ENCODE data around the gene LARP4B. TPM values are rescaled to one million over a fixed set of nuclear protein-coding genes. Genes with fewer than 3 reads are reported as not detected.

LARP4B gene
- total and polyA plus RNA-seq, 2 donors from 2014 or later: 12.9 to 96.6 TPM

DNA sequence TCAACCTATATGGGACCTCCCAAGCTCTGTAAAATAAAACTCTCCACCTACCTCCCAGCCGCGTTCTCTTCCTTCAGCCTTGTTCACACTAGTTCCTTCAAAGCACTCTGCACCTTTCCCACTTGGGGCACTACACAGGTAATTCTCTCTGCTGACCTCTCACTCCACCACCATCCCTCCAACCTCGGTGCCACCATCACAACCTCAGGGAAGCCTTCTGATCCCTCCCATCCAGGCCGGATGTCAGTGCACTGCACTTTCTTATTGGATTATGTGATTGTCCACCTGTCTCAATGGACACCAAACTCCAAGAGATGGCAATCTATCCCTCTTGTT lies 7.0 kb downstream of the LARP4B start:
- Histone ChIP-seq H3K9me3 (ENCODE audit: control insufficient read depth in 2 of 3, insufficient read depth in 1 of 3, low read length in 3 of 3) (no peaks in the 10 kb centered on the region), H3K4me3 (ENCODE audit: low read length in 3 of 3) (no peak overlapping the region), H3K36me3 (ENCODE audit: control insufficient read depth in 2 of 3, insufficient read depth in 3 of 3, low read length in 3 of 3) (peaks cover 0 to 7% (median 6%) of the 10 kb centered on the region in 3 donors), H3K9ac (ENCODE audit: low read length in 3 of 3) (no peak overlapping the region), H3K27me3 (ENCODE audit: control insufficient read depth, insufficient read depth, low read length) (no peaks in the 10 kb centered on the region), H3K4me1 (ENCODE audit: control insufficient read depth in 2 of 3, insufficient read depth in 2 of 3, low read depth in 1 of 3, low read length in 3 of 3) (peaks cover 0 to 23% (median 13%) of the 10 kb centered on the region in 3 donors), H3K27ac (ENCODE audit: low read depth in 2 of 2, low read length in 2 of 2) (no peak overlapping the region)
- no peak for DNase-seq
- TF ChIP-seq, protein P1, sequence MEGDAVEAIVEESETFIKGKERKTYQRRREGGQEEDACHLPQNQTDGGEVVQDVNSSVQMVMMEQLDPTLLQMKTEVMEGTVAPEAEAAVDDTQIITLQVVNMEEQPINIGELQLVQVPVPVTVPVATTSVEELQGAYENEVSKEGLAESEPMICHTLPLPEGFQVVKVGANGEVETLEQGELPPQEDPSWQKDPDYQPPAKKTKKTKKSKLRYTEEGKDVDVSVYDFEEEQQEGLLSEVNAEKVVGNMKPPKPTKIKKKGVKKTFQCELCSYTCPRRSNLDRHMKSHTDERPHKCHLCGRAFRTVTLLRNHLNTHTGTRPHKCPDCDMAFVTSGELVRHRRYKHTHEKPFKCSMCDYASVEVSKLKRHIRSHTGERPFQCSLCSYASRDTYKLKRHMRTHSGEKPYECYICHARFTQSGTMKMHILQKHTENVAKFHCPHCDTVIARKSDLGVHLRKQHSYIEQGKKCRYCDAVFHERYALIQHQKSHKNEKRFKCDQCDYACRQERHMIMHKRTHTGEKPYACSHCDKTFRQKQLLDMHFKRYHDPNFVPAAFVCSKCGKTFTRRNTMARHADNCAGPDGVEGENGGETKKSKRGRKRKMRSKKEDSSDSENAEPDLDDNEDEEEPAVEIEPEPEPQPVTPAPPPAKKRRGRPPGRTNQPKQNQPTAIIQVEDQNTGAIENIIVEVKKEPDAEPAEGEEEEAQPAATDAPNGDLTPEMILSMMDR (IDR thresholded peaks at IDR 0.05; ENCODE audit: borderline replicate concordance, extremely low read depth, insufficient read depth): no peak
- intact Hi-C loops (cut with DNase I): no loop called here
- FAIRE-seq: no peak

DNA sequence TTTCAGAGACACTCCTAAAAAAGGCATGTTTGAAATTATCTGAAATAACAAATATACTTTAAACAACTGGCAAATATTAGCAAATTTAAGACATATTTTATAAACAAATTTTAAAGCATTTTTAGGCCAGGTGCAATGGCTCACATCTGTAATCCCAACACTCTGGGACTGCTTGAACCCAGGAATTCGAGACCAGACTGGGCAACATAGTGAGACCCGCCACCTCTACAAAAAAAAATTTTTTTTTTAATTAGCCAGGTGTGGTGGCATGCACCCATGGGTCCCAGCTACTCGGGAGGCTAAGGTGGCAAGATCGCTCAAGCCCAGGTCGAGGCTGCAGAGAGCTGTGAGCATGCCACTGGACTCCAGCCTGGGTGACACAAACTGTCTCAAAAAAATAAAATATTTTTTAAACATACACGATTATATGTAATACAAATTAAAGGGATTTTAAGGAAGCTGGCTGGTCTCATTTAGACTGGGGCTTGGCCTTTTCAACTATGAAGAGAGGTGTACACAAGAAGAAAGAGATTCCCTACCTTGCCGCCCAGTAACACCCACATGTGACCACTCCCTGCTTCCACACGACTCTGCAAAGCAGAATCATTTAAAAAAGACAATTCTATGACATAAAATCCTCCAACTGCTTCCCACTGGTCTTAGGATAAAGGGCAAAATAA lies 7.5 kb downstream of the LARP4B start:
- H3K27ac ChIP-seq (ENCODE audit: low read depth in 2 of 2, low read length in 2 of 2): no peak overlapping the region
- H3K4me3 ChIP-seq (ENCODE audit: low read length in 3 of 3): no peak overlapping the region
- DNase-seq (no peak), FAIRE-seq (no peak)
- H3K36me3 ChIP-seq (ENCODE audit: control insufficient read depth in 2 of 3, insufficient read depth in 3 of 3, low read length in 3 of 3): peaks cover 0 to 7% (median 6%) of the 10 kb centered on the region in 3 donors
- no peak overlapping the region for H3K9ac ChIP-seq (ENCODE audit: low read length in 3 of 3)
- no peaks in the 10 kb centered on the region for H3K27me3 ChIP-seq (ENCODE audit: control insufficient read depth, insufficient read depth, low read length)
- H3K4me1 ChIP-seq (ENCODE audit: control insufficient read depth in 2 of 3, insufficient read depth in 2 of 3, low read depth in 1 of 3, low read length in 3 of 3): peaks cover 0 to 19% (median 11%) of the 10 kb centered on the region in 3 donors
- intact Hi-C loops (cut with DNase I): no loop called here
- TF ChIP-seq, protein P1 (IDR thresholded peaks at IDR 0.05; ENCODE audit: borderline replicate concordance, extremely low read depth, insufficient read depth): no peak
- H3K9me3 ChIP-seq (ENCODE audit: control insufficient read depth in 2 of 3, insufficient read depth in 1 of 3, low read length in 3 of 3): no peaks in the 10 kb centered on the region

DNA sequence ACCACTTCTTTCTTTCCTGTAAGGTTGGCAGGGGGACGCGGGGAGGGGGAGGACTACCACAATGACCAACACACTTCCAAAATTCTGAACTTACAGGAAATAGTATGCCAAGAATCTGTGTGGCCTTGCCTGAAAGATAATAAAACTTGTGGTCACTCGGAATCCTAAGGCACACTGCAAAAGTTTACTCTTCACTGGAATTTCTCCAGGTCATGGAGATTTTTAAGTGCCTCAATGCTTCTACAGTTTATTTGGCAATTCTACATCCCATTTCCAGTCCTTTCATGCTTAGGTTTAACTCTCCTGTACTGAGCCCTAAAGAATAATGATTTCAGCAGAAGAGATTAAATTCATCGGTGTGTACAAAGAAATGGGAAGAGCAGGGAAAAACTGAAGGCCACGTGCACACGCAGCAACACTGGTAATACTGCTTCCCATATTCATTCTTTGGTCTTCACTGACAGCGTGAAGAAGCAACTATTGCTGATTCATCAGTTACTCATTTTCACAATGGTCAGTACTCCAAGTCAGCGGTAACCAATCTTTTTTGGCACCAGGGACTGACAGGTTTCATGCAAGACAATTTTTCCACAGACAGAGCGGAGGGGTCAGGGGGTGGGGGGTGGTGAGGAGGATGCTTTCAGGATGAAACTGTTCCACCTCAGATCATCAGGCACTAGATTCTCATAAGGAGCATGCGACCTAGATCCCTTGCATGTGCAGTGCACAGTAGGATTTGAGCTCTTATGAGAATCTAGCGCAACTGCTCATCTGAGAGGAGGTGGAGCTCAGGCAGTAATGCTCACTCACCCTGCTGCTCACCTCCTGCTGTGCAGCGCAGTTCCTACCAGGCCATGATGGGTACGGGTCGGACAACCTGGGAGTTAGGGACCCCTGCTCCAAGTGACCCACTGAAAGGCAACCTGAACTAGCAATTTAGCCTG lies 9.8 kb downstream of the LARP4B start:
- intact Hi-C loops (cut with DNase I): no loop called here
- Histone ChIP-seq H3K9me3 (ENCODE audit: control insufficient read depth in 2 of 3, insufficient read depth in 1 of 3, low read length in 3 of 3) (no peaks in the 10 kb centered on the region), H3K4me3 (ENCODE audit: low read length in 3 of 3) (no peak overlapping the region), H3K36me3 (ENCODE audit: control insufficient read depth in 2 of 3, insufficient read depth in 3 of 3, low read length in 3 of 3) (peaks cover 0 to 7% (median 6%) of the 10 kb centered on the region in 3 donors), H3K27me3 (ENCODE audit: control insufficient read depth, insufficient read depth, low read length) (no peaks in the 10 kb centered on the region), H3K9ac (ENCODE audit: low read length in 3 of 3) (no peak overlapping the region), H3K4me1 (ENCODE audit: control insufficient read depth in 2 of 3, insufficient read depth in 2 of 3, low read depth in 1 of 3, low read length in 3 of 3) (peaks cover 0 to 15% (median 7%) of the 10 kb centered on the region in 3 donors), H3K27ac (ENCODE audit: low read depth in 2 of 2, low read length in 2 of 2) (no peak overlapping the region)
- DNase-seq (no peak), FAIRE-seq (no peak)
- TF ChIP-seq, protein P1 (IDR thresholded peaks at IDR 0.05; ENCODE audit: borderline replicate concordance, extremely low read depth, insufficient read depth): no peak

Data from kidney (tissue), 14 donors.